ENCODE results near the gene PRCC. TPM values are rescaled to one million over a fixed set of nuclear protein-coding genes. Genes with fewer than 3 reads are reported as not detected.

Gene PRCC
- total and polyA plus RNA-seq, 2 of the 8 experiments (the other 6 are each of a cell fraction or from before 2014, with no cell fraction given) = 95.2 to 115 TPM

GRCh38 chr1:156781585-156782186 is 14.4 kb downstream of the PRCC start:
- FAIRE-seq (no peak), DNase-seq (ENCODE audit: low read depth in 1 of 2, low spot score in 2 of 2) (no peak)
- Histone ChIP-seq H4K5ac (ENCODE audit: insufficient read length, low read depth, low read length) (no peak overlapping the region), H3K79me2 (ENCODE audit: control insufficient read depth in 1 of 2, insufficient read depth in 2 of 2, low read length in 2 of 2) (peaks cover 0 to 58% of the 10 kb centered on the region in 2 experiments; a peak in 3 of 4 replicates), H4K20me1 (replicated peaks in 1 of 2; ENCODE audit: control insufficient read depth in 1 of 2, insufficient read depth in 2 of 2, low read length in 2 of 2) (peaks cover 11 to 12% of the 10 kb centered on the region in 2 experiments), H2BK12ac (ENCODE audit: low read depth, low read length) (no peak overlapping the region), H3K23me2 (ENCODE audit: low read depth, low read length) (no peaks in the 10 kb centered on the region), H2BK5ac (ENCODE audit: low read depth, low read length) (no peak overlapping the region), H3K27me3 (replicated peaks in 1 of 4; ENCODE audit: control insufficient read depth in 3 of 4, extremely low read depth in 1 of 4, insufficient read depth in 3 of 4, low read length in 3 of 4) (no peaks in the 10 kb centered on the region), H3K4me2 (ENCODE audit: insufficient read depth in 1 of 2, low read depth in 2 of 2, low read length in 2 of 2) (no peak overlapping the region), H2AFZ (ENCODE audit: low read length) (no peak overlapping the region), H3K23ac (ENCODE audit: insufficient read length) (no peak overlapping the region), H3K4ac (replicated peaks; ENCODE audit: insufficient read length, low read depth, low read length) (no peak overlapping the region), H4K8ac (ENCODE audit: extremely low read depth, insufficient read depth, low read length) (no peak overlapping the region), H3K27ac (ENCODE audit: low read depth, low read length) (no peak overlapping the region), H3K79me1 (ENCODE audit: low read depth, low read length) (peaks cover 5% of the 10 kb centered on the region; the same call in 1 of the 2 replicates), H2BK20ac (ENCODE audit: low read length) (no peak overlapping the region), H3K56ac (replicated peaks; ENCODE audit: insufficient read length, low read depth, low read length) (no peak overlapping the region), H3K36me3 (ENCODE audit: control insufficient read depth in 2 of 4, insufficient read depth in 4 of 4, low read length in 3 of 4) (peaks cover 3 to 32% (median 23%) of the 10 kb centered on the region in 4 experiments; a peak in 7 of 8 replicates), H3K4me3 (ENCODE audit: extremely low read depth in 1 of 4, insufficient read depth in 2 of 4, low read depth in 3 of 4, low read length in 4 of 4) (no peak overlapping the region), H2BK120ac (replicated peaks; ENCODE audit: low read depth, low read length) (no peak overlapping the region), H3K9me3 (ENCODE audit: insufficient read depth in 2 of 2, low read depth in 1 of 2, low read length in 1 of 2) (no peaks in the 10 kb centered on the region), H2BK15ac (ENCODE audit: low read length) (no peak overlapping the region), H3K4me1 (replicated peaks in 1 of 4; ENCODE audit: control insufficient read depth in 3 of 4, insufficient read depth in 4 of 4, low read length in 3 of 4) (no peaks in the 10 kb centered on the region), H3K18ac (ENCODE audit: extremely low read depth, low read length) (no peak overlapping the region), H3K14ac (ENCODE audit: insufficient read length) (no peak overlapping the region), H3K9ac (replicated peaks in 1 of 4; ENCODE audit: extremely low read depth in 1 of 4, low read depth in 3 of 4, low read length in 3 of 4) (no peak overlapping the region), H2AK5ac (ENCODE audit: low read depth, low read length) (no peak overlapping the region), H4K91ac (replicated peaks; ENCODE audit: insufficient read length, low read length) (no peak overlapping the region)
- TF ChIP-seq USF2 (IDR thresholded peaks at IDR 0.05; ENCODE audit: low read length) (no peak), EZH2 (IDR thresholded peaks at IDR 0.05; ENCODE audit: low read depth, low read length, severe bottlenecking) (no peak), SP4 (IDR thresholded peaks at IDR 0.05; ENCODE audit: low read length) (no peak), PHF8 (conservative IDR thresholded peaks at IDR 0.05; ENCODE audit: low read depth, low read length) (no peak), CHD1 (IDR thresholded peaks at IDR 0.05; ENCODE audit: low read depth, low read length) (no peak), SUZ12 (IDR thresholded peaks at IDR 0.05; ENCODE audit: low read length) (no peak), CBX5 (IDR thresholded peaks at IDR 0.05; ENCODE audit: low read depth, low read length) (no peak)
- CTCF ChIA-PET (ENCODE audit: partially characterized antibody) = interaction anchor here (0.6 to 3.3 kb wide), 20 partner anchors 9 to 146 kb away, joined by 3 to 14 read pairs (median 4); partner anchors contain the start of gene METTL25B
- POLR2A ChIA-PET (ENCODE audit: partially characterized antibody) = interaction anchor here (1.0 to 1.9 kb wide), 7 partner anchors 9 to 23 kb away, joined by 3 to 8 read pairs (median 4); partner anchors contain the start of gene PRCC
